ENCODE data around the gene CSNK1E. TPM values are rescaled to one million over a fixed set of nuclear protein-coding genes. Genes with fewer than 3 reads are reported as not detected.

CSNK1E gene
- total and polyA plus RNA-seq, 9 of the 15 experiments (the other 6 are each of a cell fraction or from before 2014, with no cell fraction given) = 2.7 to 70.0 (median 41.3) TPM

DNA sequence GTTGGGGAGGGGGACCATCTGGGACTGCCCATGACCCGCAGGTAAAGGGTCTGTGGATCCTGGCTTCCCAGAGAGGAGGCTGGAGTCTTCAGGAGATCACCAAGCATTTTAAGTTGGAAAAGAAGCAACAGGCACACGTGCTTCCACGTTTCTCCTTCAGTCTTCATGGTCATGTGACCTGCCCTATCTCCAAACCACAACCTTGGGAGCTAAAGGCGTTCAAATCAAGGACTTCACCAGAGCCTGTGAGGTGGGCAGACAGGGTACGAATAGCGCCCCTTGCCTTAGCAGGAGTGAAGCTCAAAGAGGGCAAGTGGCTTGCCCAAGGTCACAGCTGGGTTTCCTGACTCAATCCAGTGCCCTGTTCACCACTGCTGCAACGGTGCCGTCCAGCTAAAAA lies 51.1 kb downstream of the CSNK1E start (continued):
- TF ChIP-seq SAFB (IDR thresholded peaks at IDR 0.05; ENCODE audit: borderline replicate concordance, low read depth, low read length) = no peak
- no peak for TF ChIP-seq ZFP36 (IDR thresholded peaks at IDR 0.05; ENCODE audit: low read depth, low read length, partially characterized antibody)
- no peak for TF ChIP-seq FOXA1 (IDR thresholded peaks at IDR 0.05; ENCODE audit: borderline replicate concordance)
- no peak for TF ChIP-seq ZNF224 (CRISPR knock-in tag; IDR thresholded peaks at IDR 0.05)
- TF ChIP-seq ZNF583 (CRISPR knock-in tag; IDR thresholded peaks at IDR 0.05) = no peak; the same call in 1 of the 2 replicates
- no peak for TF ChIP-seq POLR2AphosphoS5 (IDR thresholded peaks at IDR 0.05; ENCODE audit: control insufficient read depth, insufficient read depth, low read depth, low read length)
- TF ChIP-seq NUFIP1 (IDR thresholded peaks at IDR 0.05; ENCODE audit: partially characterized antibody) = peak; percentile 33
- peak; percentile 53; the same call in 1 of the 2 replicates for TF ChIP-seq ZNF175 (CRISPR knock-in tag; IDR thresholded peaks at IDR 0.05; ENCODE audit: low read depth)
- TF ChIP-seq ZNF695 (CRISPR knock-in tag; IDR thresholded peaks at IDR 0.05) = no peak
- TF ChIP-seq, protein P1, sequence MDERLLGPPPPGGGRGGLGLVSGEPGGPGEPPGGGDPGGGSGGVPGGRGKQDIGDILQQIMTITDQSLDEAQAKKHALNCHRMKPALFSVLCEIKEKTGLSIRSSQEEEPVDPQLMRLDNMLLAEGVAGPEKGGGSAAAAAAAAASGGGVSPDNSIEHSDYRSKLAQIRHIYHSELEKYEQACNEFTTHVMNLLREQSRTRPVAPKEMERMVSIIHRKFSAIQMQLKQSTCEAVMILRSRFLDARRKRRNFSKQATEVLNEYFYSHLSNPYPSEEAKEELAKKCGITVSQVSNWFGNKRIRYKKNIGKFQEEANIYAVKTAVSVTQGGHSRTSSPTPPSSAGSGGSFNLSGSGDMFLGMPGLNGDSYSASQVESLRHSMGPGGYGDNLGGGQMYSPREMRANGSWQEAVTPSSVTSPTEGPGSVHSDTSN (CRISPR knock-in tag; IDR thresholded peaks at IDR 0.05; ENCODE audit: low read depth) = no peak
- TF ChIP-seq, protein P1 (tag; conservative IDR thresholded peaks at IDR 0.05; ENCODE audit: low read depth) = no peak
- peak; percentile 85 for TF ChIP-seq ZNF592 (IDR thresholded peaks at IDR 0.05)
- no peak for TF ChIP-seq MTF1 (CRISPR knock-in tag; IDR thresholded peaks at IDR 0.05; ENCODE audit: borderline replicate concordance)
- TF ChIP-seq BCL6 (CRISPR knock-in tag; IDR thresholded peaks at IDR 0.05) = no peak
- no peak; the same call in 1 of the 2 replicates for TF ChIP-seq CTBP1 (IDR thresholded peaks at IDR 0.05; ENCODE audit: borderline replicate concordance)
- no peak for TF ChIP-seq ZNF780A (CRISPR knock-in tag; IDR thresholded peaks at IDR 0.05)
